Activated CD8-positive, alpha-beta memory T cell treated with anti-CD3 and anti-CD28 coated beads for 24 hours (primary cell): Measurements from ENCODE around the gene PLXNA4.

Experiments used
- DNase-seq: peaks from one replicate; pipeline ENCODE4 v3.0.0-alpha.2; 2020

PLXNA4 gene

DNA sequence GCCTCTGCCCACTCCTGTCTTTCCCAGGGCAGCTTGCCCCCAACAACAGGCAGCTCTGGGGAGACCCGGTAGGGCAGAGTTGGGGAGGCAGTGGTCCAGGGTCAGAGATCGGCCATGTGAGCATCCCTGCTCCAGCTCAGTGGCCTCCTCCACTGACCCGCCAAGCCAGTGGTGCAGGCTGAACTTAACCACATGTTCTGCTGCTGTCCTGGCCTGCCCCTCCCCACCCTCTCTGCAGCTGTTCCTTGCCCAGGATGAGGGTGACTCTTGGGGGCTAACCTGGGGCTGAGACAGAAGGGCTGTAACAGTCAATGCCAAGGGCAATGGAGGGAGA is 349.3 kb downstream of the PLXNA4 start:
- DNase-seq: no peak

DNA sequence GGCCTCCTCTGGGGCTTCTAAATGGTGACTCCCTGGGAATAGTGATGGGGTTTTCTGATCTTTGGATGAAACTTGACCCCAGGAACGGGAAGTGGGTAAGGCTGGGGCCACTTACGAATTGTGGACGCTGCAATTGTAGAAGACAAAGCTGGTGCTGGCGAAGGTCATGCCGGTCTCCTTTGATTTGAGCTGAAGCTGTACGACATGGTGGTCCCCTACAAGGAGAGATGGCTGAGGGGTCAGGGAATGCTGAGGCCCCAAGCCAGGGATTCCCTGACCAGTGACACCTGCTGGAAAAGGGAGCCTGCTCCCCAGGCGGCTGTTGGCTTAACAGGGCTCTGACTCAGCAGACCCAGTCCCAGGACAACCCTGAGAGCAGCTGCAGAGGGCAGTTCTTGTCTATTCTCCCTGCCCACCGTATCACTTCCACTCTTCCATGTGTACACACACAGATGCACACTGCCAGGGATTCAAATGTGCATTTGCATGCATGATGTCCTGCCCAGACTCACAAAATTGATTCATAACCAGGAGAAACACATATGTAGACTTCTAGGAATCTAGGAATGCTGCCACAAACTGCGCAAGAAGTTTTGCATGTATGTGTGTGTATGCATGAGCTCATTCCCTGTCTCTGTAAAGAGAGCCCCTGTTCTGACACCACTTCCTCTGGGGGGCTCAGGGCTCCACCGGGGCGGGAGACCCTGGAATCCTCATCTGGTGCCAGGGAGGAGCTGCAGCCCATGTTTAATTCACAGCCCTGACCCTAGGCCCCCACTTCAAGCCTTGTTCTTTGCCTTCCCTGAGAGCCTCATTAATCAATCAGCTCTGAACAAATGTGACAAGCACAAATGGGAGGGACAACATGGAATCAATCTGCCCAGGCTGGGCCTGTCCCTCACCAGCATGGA is 350.0 kb downstream of the PLXNA4 start:
- DNase-seq: no peak

DNA sequence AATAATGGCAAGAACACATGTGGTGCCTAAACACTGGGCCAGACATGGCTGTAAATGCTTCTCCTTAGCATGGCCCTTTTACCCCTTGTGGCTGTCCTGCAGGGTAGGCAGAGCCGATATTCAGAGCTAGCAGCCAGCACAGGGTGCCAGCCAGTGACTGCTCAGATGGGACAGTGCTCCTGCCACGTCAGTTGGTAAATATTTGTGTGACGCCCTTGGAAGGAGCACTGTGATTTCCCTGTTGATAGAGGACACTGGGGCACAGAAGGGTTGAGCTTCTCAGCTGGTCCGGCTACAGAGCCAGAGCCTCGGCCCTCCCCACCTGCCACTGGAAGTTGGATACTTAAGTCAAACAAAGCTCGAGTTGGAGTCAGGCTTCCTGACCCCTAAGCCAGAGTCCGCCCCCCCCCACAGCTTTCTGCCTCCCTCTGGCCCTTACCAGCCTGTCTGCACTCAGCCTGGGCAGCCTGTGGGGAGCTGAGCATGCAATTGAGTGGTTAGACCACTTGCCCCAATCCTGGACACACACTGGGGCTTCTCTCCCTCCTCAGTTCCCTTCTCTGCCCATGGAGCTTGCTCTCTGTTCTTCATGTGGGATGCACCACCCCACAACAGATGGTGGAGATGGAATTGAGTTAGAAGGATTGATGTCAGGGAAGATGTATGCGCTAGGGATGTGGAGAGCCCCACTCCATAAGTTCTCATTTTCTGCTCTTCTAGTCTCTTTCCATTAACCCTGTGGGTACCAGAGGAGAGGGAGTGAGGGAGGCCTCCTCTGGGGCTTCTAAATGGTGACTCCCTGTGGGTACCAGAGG is 350.8 kb downstream of the PLXNA4 start:
- DNase-seq: no peak

DNA sequence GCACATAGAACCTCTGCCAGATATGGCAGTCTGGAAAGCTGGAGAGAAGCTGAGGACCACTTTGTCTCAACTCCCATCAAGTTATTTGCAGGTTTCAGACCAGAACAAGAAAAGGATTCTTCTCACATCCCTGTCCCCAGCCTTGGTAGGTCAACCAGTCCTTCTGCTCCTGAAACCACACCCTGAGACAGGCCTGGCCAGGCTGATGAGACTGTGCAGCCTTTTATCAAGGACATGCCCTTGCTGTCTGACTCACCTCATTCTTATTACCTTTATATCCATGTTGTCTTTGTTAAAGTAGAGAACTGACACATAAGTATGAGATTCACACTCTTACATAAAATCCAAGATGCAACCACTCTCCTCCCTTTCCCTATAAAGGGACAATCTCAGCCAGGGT is 354.9 kb downstream of the PLXNA4 start:
- no peak for DNase-seq

DNA sequence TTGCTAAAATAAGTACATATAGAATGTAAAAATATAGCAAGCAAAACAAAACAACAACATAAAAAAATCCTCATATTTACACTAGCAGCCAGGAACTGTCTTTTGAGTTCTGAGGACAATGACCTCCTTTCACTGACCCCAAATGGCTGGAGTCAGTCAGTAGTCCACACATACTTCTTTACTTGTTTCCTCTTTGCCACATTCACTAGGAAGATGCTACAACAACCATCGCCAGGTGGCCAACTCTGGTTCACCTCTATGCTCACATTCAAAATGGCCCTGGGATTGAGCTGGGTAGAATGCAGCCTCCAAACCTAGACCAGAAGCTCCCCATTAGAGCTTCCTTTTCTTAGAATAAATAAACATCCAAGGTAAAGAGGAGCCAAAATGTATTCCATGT is 356.2 kb downstream of the PLXNA4 start:
- no peak for DNase-seq

DNA sequence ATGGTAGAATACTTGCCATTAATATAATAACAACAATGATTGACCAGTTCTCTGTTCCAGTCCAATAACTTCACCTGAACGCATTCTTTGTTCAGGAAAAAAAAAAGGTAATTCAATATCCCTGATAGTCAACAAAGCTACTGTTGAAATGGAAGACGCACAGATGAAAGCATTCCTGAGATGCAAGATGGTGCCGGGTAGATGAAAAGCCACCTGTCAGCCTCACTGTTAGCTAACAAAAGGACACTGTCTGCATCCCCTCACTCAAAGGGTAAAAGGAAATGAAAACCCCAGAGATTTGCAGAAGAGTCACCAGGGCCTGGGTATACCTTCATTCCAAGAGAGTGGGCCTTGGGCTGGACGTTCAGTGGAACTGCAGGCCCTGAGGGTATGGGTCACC is 357.4 kb downstream of the PLXNA4 start:
- no peak for DNase-seq

DNA sequence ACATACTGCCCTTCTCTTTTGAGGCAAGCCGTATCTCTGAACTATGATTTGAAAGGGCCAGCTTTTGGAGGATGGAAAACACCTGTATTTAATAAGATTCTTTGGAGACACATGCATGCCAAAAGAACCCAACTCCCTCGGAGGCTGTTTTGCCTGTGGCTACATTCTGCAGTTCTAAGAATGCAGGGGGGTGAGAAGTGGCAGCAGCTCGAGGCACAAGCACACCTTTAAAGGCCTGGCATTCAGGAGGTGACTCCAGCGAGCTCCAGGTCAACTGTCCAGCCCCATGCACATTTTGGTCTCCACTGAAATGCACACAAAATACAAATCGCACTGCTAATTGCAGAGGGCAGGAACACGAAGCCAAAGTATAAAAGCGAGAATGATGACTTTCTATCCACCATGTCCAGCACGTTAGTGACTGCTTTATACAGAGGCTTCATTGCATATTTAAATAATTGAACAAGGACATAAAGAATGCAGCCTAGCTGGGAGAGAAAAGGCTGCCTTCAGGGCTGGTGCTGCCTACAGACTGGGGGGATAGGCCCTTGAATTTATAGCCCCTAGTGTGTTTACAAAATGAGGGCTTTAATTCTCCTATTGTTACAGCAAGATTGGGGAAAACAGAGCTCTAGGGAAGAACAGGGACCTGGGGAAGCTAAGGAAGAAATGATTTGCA is 359.3 kb downstream of the PLXNA4 start:
- no peak for DNase-seq

DNA sequence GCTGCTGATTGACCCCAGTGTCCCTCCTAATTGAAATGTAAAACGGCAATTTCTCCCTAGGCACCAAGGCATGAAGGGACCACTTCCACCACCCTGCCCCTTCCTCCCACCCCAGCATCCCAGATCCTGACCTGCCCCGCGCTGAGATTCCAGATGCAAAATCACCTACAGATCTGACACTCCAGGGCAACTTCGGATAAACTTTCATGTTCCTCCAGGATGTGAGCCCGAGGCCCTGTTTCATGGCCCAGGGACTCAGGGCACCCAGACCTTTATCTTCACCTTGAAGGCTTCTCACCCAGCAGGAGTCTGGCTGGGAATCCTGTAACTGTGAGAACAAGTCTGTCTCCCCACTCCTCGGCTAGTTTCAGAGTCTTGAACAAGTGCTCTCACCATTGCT is 361.8 kb downstream of the PLXNA4 start:
- DNase-seq: no peak

DNA sequence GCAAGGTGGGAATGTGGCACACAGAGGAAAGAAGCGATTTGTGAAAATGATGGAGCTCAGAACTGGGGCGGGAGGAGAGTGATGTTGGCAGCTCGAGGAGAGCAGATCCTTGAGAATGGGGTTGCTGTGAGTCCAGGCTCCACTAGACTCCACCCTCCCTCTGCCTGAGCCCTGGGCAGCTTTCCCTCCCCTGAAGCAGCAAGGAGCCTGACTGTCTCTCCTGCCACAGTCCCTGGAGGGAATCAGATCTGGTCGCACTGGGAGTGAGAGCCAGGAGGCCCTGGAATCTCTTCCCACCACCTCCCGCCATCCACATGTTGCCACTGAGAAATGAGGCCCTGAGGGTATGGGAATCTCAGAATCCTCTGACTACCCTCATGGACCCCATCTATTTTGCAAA is 362.7 kb downstream of the PLXNA4 start:
- DNase-seq: no peak

DNA sequence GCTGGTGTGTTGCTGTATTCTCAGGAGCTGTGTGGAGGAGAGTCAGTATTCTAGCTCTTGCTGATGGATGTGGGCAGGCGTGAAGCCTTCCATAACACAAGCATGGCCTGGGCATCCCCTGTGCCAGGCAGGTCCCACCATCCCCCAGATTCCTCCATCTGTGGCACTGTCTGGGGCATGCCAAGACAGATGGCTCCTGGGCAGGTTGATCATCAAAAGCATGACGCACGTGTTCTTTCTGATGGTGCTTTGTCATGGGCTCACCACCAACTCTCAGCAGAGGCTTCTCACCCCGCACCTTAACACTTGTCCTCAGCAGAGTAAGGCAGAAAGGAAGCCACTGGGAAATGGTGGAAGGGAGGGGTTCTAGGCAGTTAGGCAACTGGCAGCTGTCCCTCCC is 364.3 kb downstream of the PLXNA4 start:
- DNase-seq: no peak

DNA sequence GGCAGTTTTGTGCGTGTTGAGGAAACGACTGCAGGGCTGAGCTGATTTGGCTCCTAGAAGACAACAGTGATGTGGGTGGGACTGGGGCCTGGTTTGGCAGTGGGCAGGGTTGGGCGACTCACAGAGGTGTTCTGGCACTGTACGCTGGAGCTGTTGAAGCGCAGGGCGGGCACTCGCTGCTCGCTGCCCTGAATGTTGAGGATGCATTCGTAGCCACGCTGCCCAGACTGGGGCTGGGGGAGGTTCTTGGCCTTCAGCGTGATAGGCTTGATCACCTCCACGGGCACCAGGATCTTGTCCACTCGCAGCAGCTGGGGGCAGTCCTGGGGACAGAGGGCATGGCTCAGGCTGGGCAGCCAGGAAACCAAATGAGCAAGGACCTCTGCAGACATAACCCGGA is 365.4 kb downstream of the PLXNA4 start:
- DNase-seq: no peak

DNA sequence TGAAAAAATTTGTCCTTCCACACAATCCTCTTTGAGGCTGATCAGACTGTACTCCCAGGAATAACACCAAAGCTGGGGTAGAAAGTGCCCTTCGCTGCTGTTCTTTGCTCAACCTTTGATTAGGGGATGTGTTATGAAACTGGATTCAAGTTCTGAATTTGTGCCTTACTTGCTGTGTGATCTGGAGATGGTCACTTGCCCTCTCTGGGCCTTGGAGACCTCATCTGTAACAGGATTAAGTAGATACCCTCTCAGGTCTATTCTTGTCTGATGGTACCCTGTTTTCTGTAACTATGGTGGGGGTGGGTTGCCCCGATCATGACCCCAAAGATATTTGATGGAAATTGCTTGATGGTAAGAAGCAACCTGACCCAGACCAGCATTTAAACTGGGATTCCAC is 368.5 kb downstream of the PLXNA4 start:
- no peak for DNase-seq

DNA sequence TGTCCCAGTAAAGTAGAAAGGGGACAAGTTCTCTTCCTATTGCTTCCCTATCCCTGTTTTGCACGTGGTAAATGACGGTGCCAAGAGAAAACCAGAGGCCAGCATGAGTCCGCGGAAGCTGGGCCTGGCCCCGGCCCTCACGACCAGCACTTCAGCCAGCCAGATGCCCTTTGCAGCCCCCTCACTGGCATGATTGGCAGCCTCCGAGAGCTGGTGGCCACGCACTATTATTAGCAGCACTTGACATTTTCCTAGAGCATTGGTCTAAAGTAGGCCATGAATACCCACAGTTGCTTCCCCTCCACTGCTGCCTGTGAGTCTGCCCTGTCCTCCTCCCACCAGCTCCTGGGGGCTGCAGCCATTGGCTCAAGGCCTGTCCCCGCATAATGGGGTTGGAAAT is 369.1 kb downstream of the PLXNA4 start:
- DNase-seq: no peak

DNA sequence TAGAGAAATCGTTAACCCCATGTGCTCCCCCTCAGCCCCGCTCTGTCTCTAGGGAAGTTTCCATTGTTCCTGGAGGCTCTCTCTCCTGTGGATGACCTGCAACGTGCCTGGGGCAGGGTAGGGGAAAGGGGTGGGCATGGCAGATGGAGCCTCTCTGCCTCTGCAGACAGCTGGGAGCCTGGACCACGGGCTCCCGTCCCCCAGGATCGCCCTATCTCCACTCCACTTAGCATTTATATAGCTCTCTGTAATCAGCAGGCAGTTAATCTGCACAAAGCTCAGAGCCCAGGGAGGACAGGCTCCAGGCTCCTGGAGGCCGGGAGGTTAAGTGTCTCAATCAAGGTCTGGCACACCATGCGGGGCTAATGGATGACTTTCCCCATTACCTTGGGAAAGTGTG is 369.7 kb downstream of the PLXNA4 start:
- no peak for DNase-seq

DNA sequence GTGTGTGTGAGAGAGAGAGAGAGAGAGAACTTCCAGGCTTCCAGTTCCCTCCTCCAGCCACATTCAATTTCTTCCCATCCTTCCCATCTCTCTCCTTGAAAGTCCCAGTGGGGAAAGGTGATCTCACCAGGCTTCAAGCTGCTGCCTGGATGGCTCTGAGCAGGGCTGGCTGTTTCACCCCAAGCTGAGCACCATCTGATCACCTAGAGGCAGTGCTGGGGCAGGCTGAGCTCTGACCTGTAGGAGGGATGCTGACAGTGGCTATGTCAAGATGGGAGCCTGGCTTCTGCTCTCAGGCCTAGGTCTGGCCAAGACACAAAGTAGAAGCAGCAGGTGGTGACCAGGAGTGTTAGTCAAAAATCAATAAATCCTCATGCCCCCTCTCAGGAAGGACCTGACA is 370.8 kb downstream of the PLXNA4 start:
- no peak for DNase-seq

DNA sequence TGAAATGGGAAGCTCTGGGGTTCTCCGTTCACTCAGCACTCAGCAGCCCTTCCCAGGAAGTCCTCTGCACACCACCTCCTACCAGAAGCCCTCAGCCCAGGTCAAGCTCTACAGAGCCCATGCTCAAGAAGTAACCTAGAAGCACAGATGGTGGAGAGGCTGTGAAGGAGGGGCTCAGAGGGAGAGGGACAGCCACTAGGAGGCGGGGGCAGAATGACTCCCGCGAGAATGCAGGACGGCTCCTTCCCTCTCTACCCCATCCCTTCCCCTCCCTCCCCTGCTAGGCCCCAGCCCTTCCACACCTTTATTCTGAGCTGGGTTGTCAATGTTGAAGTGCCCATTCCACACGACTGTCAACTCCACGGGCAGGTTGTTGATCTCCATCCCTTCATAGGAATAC is 373.2 kb downstream of the PLXNA4 start:
- DNase-seq: no peak

DNA sequence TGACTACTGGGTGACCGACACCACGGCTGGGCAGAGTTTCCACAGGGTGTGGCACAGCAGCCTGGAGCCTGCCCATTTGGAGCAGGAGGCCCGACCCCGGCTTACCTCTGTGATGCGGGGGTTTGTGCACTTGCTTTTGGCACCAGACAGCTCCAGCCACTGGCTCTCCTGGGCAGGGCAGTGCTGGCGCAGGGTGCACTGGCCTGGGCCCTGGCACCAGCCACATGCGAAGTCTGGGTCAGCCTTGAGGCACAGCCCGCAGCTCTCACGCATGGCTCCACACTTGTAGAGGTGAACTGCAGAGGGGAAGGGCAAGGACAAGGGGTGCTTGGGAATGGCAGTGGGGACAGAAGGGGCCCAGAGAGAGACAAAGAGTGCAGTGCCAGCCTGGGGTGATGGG is 373.7 kb downstream of the PLXNA4 start:
- no peak for DNase-seq

DNA sequence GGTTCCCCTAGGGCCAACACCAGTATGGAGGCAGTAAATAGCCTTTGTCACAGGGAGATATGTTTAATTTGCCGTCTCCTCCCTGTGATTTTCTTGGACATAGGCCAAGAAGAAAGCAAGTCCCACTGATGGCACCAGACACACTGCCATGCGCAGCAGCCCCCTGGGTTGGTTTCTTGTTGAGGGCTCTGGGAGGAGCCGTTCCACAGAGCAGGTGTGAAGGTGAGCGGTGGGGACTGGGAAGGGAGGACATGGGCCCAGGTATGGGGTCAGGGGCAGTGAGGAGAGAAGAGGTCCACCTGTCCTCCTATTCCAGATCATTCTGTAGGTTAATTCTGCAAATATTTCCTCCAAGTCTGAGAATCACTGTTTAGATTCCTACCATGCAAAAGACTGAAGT is 376.1 kb downstream of the PLXNA4 start:
- DNase-seq: no peak

DNA sequence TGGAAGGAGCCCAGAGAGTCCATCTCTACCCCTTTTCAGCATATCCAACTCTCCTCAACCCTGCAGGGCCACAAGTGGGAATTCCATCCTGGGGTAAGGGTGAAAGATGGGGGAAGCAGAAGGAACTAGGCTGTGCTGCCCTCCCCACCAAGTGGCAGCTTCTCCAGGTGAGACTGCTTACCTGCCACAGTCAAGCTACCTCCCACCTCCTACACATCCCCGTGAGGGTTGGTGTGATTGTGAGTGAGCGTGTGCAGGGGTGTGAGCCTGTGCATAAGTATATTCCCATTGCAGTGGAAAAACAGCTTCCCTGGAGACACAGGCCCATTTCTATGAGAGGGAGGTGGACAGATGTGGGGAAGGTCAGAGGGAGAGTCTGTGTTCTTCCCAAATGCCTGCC is 376.6 kb downstream of the PLXNA4 start:
- DNase-seq: no peak

DNA sequence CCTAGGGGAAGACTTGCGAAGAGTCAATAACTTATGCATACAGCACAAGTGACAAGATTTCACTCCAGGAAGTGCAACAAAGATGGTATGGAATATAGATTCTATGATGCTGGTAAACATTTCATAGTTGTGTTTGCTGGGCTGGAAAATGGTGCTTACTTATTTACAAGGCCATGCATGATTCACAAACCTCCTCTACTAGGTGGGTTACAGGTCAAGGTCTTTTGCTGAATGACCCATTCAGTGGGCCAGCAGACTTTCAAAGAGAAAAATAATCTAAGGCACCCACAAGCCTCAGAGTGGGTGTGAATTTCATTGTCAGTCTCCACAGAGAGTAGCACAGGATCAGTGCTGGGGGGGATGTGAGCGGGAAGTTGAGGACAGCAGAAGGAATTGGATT is 378.5 kb downstream of the PLXNA4 start:
- DNase-seq: no peak

DNA sequence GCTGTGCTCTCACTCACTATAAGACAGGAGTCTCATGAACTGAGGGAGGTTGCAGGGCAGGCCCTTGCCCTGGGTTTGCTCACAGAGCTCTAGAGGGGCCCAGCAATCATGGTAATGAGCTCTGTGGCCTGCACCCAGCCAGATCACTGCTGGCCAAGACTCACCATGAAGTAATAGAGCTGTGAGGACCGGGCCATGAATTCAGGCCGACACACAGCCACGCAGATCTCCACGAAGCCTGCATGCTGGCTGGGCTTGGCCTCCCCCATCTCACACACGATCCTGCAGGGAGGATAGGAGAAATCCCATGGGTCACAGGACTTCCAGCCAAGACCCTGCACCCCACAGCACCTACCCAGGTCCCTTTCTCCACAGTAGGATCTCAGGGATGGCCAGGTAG is 382.4 kb downstream of the PLXNA4 start:
- no peak for DNase-seq

DNA sequence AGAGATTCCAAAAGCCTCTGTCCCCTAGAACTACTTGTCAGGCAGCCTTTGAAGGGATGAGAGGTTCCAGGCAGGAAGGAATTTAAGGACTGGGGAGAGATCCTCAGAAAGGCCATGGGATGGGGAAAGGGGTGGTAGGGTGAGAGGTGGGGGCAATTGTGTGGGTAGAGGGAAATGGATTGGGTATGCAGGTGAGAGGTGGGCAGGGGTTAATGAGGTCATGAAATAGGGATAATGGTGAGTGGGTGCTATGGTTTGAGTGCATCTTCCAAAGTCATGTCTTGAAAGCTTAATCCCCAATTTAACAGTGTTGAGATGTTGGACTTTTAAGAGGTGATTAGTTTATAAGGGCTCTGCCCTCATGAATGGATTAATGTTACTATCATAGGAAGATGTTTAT is 383.5 kb downstream of the PLXNA4 start:
- no peak for DNase-seq

DNA sequence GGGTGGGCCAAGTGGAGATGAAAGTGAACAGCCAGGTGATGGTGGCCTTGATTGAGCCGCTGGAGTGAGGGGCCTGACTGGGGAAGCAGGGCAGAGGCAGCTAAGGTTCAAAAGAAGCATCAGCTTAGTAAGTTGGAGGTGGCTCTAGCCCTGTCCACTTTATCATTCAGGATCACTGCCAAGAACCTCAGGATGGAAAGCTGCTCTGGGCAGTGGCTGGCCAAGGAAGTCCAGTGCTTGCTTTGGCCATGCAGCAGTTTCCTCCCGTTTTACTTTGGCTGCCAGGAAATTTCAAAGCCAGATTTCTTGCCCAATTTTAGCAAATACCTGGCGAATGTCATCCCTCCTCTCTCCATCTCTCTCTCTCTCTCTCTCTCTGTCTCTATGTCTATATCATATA is 384.9 kb downstream of the PLXNA4 start:
- DNase-seq: no peak

DNA sequence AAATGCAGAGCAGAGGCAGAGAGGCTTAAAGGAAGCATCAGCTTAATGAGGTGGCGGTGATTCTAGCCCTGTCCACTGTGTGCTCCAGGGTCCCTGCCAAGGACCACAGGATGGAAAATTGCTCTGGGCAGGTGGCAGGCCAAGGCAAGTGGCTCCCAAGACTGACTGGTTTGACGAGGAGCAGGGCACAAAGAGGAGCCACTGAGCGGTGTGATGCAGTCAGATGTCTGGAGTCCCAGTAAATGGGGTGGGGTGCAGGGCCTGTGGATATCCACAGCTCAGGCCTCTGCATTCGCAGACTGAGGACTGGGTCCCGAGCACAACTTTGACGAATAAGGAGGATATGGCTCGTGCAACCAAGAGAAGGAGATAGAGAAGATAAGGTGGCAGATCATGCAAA is 385.6 kb downstream of the PLXNA4 start:
- DNase-seq: no peak
